ENCODE results near the gene CALHM4.

CALHM4 gene, protein sequence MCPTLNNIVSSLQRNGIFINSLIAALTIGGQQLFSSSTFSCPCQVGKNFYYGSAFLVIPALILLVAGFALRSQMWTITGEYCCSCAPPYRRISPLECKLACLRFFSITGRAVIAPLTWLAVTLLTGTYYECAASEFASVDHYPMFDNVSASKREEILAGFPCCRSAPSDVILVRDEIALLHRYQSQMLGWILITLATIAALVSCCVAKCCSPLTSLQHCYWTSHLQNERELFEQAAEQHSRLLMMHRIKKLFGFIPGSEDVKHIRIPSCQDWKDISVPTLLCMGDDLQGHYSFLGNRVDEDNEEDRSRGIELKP

GRCh38 chr6:116553451-116553850, at the start of gene CALHM4:
CALHM4 (plus strand) TSS chr6:116553751; CDS start chr6:116553794, 43 bp downstream.
- DNase-seq (ENCODE audit: low read depth): no peak

DNA sequence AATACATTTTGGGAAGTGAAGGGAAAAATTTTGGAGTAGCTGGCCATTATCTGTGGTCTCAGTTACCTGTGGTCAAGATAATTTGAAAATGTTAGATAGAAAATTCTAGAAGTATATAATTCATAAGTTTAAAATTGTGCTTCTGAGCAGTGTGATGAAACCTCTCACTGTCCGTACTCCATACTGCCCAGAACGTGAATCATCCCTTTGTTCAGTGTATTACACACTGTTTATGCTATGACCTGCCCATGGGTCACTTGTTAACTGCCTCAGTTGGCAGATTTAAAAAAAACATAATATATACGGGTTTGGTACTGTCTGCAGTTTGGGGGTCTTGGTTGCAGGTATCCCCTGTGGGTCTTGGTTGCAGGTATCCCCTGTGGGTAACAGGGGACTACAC, 46.2 kb upstream of the CALHM4 start:
- no peak for DNase-seq (ENCODE audit: low read depth)

DNA sequence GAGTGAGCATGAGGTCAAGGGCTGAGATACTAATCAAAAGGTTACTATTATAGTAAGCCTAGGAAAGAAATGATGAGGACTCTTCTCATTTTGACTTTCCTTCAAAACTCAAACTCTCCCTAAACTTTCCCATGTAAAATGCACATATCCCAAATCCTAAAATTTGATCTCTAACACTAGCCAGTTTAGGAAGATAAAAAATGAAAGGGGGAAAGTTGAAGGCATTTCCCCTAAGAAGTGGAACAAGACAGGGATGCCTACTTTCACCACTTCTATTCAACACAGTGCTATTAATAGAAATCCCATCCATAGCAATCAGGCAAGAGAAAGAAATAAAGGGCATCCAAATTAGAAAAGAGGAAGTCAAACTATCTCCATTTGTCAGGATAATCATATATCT, 45.0 kb upstream of the CALHM4 start:
- DNase-seq (ENCODE audit: low read depth): no peak

GRCh38 chr6:116511424-116512110, 42.0 kb upstream of the CALHM4 start, which contains the start of gene CALHM5:
CALHM5 (plus strand) TSS chr6:116511639; CDS start chr6:116511697, 58 bp downstream.
- DNase-seq (ENCODE audit: low read depth): no peak

DNA sequence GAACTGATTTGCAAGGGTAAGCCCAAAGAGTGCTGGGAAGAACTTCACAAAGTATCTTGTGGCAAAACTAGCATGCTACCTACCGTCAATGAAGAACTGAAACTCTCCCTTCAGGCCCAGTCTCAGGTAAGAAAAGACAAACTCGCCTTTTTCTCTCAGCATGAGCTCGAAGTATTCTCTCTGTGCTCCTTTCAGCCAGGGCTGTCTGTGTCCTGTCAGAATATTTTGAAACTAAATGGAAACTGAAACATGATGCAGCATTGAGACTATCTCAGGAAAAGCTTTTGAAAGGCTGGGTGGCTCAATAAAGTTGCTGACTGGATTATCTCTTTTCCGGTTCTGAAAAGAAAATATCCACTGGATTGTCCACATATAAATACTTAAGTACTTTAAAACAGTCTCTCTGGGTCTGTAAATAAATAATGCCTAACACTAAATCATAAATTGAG, 41.4 kb upstream of the CALHM4 start:
- DNase-seq (ENCODE audit: low read depth): no peak

DNA sequence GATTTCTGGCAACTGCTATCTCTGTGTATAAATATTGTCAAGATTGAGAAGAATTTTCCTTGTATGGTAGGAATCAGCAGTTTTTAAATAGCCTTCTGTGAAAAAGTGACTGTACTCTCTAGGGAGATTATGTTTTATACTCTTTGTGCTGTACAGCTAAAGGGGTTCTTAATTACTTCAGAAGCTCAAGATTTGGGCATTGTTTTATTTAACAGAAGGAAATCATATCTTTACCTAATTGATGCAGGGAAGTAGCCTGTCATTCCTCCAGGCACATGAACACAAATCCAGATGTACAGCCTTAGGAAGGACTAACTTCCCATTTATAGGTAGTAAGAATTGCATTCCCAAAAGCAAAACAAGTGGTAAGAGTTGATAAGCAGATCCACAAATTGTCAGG, 40.8 kb upstream of the CALHM4 start:
- DNase-seq (ENCODE audit: low read depth): no peak

DNA sequence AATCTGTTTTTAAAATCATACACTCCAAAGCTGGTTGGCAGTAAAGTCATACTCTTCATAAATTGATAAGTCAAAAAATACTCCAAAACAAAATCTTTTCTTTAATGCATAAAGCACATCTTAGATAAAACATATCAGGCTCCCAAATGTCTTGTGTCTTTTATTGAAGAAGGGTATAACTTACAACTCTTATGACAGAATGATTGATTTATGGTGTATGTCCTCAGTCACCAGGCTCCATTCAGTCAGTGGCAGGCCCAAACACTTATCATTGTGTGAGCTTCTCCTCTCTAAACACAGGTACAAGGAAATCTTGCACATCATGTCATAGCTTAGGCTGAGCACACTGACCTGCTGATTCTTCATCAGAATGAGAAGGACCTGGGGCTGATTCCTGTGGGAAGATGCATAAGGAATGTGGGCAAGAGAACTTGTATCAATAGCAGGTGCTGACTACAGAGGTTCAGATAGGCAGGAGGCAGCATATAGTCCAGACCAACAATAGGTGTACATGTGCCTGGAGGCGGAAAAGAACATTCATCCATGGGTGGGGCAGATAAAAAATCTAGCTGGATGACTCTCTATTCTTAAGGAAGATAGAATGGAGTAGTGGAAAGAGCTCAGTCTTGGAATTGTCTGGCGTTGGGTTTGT, 40.2 kb upstream of the CALHM4 start:
- DNase-seq (ENCODE audit: low read depth): no peak

- DNase-seq (ENCODE audit: low read depth): no peak
Observed at GRCh38 chr6:116514111-116514510, 39.4 kb upstream of the CALHM4 start.

- no peak for DNase-seq (ENCODE audit: low read depth)
Observed at GRCh38 chr6:116515141-116515540, 38.4 kb upstream of the CALHM4 start.

GRCh38 chr6:116518621-116519368, 34.8 kb upstream of the CALHM4 start:
- DNase-seq (ENCODE audit: low read depth): no peak

- DNase-seq (ENCODE audit: low read depth): no peak
Observed at GRCh38 chr6:116522896-116523295, 30.7 kb upstream of the CALHM4 start.

- no peak for DNase-seq (ENCODE audit: low read depth)
Observed at GRCh38 chr6:116524236-116524635, 29.3 kb upstream of the CALHM4 start.

DNA sequence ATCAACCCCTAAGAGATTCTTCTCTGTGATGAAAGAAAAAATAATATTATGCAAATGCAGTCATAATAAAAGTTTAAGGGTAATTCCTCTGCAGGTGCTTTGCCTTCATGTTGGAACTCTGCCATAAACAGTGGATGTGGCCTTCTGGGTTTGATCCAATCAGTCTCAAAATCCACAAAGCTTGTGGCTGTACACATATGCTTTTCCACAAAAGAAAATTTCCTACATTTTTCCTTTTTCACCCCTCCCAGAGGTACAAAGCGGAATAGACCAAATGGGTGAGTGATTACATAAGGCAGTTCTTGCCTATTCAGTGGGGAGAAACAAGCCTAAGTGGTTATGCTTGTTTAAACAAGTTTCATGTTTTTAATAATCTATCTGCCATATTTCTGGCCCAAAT, 25.4 kb upstream of the CALHM4 start:
- no peak for DNase-seq (ENCODE audit: low read depth)

- DNase-seq (ENCODE audit: low read depth): no peak
Observed at GRCh38 chr6:116528780-116529179, 24.8 kb upstream of the CALHM4 start.

GRCh38 chr6:116529466-116530290, 23.9 kb upstream of the CALHM4 start:
- no peak for DNase-seq (ENCODE audit: low read depth)

DNA sequence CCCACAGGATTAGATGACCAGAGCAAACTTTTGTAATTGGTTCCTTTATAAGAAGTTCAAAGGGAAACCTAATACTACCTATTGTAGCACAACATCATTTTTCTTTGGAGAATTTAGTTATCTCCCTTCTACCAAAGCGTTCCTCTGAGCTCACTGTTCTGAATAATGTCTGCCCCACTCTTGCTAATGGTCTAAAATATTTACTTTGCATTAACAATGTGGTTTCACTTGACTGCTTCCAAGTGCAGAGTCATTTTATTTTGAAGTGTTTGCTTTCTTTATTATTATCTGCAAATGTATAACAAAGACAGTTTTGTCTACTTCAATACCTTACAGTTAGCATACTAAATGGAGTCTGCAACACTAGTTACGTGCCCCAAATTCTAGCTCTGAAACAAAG, 23.1 kb upstream of the CALHM4 start:
- DNase-seq (ENCODE audit: low read depth): no peak

- DNase-seq (ENCODE audit: low read depth): peak; percentile 23
Observed at GRCh38 chr6:116531675-116532570, 21.6 kb upstream of the CALHM4 start.

- DNase-seq (ENCODE audit: low read depth): no peak
Observed at GRCh38 chr6:116533233-116533957, 20.2 kb upstream of the CALHM4 start.

DNA sequence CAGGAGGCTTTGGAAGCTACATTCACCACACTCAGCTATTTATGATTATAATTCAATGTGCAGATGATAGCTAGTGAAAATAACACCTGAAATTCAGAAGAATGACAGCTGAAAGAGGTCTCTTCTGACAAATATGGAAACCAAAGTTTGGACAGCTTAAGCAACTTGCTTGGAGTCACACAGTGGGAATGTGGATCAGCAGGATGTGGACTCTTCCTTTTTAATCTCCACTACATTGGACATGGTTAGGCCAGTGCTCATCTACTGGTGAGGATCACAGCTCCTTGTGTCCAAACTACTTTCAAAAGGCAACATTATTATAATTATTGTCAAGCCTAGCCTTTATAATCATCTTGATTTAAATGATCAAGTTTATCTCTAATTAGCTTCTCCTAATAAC, 18.4 kb upstream of the CALHM4 start:
- no peak for DNase-seq (ENCODE audit: low read depth)

DNA sequence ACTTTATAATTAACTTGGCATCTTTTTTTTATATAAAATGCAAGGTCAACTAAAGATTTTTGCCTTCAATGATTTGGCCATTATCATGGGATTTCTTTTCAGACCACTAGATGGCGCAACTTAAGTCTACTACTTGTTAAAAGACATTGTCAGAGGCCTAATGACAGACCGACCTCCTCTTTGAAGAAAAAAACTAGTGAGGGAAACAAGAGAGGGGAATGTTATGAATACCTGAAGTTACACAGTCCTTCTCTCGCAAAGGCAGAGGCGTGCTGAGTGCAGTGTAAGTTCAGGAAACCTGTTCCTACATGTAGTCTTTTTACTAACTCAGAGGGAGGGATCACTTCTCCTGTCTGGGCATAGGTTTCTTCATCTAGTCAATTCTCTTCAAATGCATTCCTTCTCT, 17.3 kb upstream of the CALHM4 start:
- DNase-seq (ENCODE audit: low read depth): no peak

Data from activated T-helper 9 cell treated with anti-CD3 and anti-CD28 coated beads, Interleukin-2, amount 50 U/mL, for 16 hours (primary cell).